HG03571 (cell line): ENCODE measurements around the gene HCN1.
"Not testable (repeated sequence)": the region's sequence is repeated elsewhere in the genome, so short reads cannot be mapped to it uniquely, and the experiment has no call there.

Experiments used
- ATAC-seq: cut with Tn5 transposase; IDR thresholded peaks from one replicate; pipeline ENCODE4 v1.9.1; 2021; ENCODE audit not compliant: unreplicated experiment

Gene HCN1

DNA sequence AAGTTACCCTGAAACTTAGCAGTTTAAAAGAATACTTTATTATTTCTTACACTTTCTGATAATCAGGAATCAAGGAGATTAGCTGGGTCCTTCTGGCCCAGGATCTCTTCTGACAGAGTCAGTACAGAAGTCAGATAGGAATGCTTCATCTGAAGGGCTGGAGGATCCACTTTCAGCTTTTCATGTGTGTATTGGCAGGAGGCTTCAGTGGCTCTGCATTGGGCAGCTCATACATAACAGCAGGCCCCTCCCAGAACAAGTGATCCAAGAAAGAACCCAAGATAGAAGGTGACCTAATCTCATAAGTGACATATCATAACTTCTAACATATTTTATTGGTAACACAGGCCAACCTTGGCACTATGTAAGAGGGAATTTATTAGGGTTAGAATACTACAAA lies 258.4 kb downstream of the HCN1 start:
- ATAC-seq = no peak

DNA sequence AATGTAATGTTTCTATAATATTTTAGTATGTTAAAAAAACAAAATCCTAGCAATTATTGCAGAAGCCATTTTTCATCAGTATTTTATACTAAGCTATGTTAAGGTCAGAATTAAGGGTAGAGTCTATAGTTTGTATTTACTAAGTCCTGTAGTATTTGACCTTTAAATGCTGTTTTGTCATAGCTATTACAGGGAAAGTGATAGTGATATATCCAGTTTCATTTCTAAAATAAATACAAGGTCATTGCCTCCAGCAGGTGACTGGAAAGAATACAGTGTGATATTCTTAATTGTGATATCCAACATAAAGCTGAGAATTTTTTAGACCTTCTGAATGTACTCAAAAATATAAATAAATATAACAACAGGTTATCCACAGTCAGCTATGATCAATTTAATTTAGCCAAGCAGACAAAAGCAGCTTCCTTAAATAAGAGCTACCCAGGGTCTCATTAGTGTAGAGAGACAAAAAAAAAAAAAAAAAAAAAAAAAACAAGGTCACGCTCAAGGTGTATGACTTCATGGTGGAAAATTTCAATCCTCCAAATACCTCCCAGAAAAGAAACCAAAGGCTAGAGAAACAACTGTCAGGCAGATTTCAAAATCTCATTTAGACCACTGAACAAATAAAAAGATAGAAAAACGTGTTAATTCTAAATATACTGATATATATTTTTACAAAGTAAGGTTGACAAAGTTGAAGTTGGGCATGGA lies 278.7 kb downstream of the HCN1 start:
- no peak for ATAC-seq

DNA sequence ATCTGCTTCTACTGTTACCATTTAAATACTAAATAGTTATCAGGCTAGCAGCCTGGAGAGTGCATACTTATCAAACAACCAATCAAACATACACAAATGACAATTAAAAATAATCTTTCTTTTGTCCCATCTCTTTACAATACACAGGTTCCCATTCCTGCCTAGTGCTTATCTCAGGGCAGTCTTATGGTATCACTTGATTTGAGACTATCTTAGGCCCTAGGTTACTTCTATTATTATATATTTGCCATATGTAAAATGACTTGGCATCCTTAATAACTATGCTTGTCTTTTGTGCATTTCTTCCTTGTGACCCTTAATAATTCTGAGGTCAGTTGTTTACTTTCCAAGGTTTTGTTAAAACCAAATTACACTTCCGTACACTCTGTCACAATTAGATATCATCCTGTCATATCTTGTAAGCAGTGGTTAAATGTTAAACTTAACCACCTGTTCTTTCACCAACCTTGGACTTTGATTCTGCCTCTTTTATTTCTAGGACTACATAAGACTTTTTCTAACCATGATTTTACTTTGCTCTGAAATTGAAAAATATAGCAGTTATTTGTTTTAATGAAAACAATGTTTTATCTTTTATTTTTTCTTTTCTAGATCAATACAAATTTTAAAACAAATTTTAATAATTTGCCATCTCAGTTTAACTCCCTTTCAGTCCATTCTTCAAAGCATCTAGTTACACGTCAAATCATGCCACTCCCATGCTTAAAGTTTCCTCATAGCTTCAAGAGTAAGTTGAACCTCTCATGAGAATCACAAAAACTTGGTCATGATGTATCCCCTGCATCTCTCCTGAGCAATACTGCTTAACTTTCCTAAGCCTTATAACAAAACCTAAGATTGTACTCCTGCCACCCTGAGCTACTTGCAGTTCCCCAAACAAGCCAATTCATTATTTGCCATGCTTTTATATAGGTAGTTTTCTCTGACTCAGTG lies 281.3 kb downstream of the HCN1 start:
- no peak for ATAC-seq

DNA sequence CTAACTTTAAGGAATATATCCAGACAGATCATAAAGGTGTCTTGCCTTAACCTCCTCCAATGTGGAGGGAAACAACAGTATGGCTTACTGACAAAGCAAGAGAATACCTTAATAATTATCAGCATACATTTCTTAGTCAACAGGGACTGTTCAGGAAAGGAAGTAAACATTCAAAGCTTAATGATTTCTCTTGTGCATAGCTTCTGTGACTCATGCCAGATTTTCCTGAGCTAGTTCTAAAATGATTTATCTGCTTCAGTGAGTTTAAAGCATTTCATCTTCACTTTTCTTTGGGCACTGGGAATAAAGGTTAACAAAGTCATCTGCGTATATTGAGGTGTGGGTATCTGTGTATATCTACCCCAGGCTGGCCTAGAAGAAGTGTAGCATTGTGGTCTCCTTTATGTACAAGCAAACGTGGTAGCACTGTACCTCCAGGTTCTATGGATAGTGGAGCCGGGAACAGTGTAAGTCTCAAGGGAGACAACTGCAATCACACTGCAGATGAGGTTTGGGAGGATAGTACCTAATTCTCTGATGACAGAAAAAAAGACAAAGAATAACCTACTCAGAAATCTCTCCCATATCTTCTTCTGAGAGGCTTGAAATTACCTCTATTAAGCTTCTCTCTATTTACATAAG lies 284.1 kb downstream of the HCN1 start:
- ATAC-seq = no peak

DNA sequence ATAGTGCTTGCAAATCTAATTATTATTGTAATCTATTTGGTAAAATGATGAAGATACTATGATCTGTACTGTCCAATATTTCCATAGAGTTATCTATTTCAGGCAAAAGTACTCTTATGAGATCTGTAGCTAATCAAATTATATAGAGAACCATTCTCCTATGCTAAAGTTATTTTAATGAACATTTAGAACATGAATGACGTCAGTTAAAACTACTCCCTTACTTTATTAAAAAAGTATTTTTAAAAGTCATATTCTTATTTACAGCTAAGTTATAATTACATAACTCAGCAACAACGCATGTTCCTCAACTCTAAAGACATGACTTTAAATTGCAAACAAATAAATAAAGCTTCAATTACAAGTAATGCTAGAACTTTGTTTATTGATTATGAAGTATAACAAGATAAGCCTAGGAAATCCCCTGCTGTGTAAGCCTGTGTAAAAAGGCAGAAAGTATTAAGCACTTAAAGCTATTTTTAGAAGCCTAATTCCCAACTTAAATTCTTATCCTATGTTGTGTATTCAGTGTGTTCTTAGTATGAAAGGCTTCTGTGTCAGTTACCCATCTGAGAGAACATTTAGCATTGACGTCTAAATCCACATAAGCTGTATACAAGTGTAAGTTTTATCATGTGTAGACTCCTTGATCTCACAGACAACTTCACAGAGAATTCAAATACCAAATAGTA lies 285.7 kb downstream of the HCN1 start:
- ATAC-seq = no peak

DNA sequence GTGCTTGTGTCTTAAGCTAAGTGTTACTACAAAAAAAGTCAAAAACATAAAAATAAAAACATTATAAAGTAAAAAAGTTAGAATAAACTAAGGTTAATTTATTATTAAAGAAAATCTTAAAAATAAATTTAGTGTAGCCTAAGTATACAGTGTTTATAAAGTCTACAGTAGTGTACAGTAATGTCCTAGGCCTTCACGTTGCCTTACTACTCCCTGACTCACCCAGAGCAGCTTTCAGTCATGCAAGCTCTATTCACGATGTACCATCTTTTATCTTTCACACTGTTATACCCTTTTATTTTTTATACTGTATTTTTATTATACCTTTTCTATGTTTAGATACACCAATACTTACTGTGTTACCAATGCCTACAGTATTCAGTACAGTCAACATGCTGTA lies 288.1 kb downstream of the HCN1 start:
- no peak for ATAC-seq

DNA sequence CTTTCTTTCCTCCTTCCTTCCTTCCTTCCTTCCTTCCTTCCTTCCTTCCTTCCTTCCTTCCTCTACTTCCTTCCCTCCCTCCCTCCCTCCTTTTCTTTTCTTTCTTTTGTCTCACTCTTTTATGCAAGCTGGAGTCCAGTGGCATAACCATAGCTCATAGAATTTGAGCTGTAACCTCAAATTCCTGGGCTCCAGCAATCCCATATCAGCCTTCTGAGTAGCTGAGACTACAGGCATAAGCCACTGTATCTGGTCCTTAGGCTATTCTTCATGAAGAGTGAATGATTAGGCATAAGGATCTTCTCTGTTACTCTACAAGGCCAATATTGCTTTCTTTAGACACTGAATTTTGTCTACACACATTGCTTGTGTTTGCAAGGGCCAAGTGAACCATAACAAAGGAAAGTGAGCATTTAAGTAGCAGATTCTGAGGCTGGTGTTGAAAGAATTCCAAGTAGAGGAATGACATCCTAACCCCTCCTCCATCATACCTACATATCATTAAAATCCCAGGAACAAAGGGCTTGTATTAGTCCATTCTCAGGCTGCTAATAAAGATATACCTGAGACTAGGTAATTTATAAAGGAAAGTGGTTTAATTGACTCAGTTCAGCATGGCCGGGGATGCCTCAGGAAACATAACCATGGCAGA lies 293.2 kb downstream of the HCN1 start:
- ATAC-seq = no peak

DNA sequence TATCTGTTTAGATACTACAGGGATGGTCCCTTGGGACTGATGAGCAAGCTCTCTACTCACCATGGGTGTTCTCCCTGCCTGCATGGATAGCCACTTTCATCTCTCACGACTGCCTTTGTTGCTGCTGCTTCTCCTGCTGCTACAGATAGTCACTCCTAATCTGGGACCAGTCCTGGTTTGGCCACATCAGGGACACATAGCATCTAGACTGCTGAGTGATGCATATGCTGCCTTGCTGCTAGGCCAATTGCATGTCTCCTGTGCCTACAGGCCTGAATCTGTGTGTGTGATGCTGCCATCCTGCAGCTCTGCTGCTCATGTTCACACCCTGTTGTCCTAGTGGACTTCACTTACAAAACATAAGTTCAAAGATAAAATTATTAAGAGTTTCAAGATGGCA lies 297.1 kb downstream of the HCN1 start:
- ATAC-seq = no peak

DNA sequence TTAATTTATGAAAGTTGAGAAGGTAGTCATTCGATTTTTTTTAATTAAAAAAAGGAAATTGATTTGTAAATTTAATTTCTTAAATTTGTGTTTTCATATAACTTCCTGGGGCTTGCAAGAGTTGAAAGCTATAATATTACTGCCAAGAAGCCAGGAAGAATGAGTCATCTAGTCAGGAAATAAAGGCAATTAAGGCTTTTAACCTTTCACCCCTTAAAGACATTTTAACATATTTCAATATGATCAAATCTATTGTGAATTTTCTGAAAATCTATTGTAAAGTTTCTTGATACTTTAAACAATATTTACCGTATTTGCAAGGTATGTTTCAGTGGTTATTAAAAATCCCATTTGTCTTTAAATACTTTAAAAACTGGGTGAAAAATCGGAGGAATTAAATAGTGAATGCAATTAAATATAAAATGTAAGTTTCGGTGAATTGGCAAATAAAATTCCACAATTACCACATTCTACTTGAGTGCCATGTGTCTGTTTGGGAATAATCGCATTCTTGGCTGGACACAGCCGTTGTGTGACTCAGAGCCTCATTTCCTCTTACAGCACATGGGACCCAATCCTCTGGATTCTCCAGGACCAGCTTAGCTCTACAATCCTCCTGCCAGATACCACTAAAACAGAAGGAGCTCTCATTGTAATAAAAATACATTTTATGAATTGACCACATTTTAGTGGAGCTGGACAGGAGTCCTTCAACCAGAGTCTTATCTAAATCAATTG lies 310.7 kb downstream of the HCN1 start:
- ATAC-seq = no peak

DNA sequence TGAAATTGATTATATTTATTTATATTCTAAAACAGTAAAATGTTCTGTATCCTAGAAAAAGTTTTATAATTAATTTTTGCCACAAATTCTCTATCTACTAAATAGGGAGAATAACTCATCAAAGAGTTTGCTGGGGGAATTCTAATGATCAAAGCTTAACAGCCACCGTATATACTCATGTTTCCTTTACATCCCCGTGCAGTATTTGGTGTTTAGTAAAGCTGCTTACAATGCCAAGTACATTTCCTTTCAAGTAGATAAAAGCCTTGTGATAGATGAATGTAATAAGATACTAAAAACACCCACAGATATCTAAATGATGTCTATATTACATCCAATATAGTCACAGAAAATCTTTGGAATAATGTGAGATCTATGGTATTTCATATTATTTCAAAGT lies 312.2 kb downstream of the HCN1 start:
- ATAC-seq = no peak

DNA sequence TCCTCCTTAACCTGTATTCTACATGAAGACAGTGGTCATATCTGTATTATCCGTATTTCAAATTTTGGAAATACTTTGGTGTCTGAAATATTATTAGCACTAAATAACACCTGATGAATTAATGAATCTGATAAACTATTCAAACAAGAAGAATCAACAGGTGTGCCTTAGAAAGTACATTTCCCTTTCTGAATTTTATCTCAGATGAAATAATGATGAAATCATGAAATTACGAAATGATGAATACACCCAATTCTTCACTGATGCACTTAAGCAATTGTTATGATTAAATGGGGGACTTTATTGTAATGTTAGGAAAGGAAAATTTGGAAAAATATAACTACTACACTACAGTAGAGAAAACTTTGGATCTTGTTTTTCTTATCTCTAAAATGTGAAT lies 313.6 kb downstream of the HCN1 start:
- ATAC-seq = no peak

DNA sequence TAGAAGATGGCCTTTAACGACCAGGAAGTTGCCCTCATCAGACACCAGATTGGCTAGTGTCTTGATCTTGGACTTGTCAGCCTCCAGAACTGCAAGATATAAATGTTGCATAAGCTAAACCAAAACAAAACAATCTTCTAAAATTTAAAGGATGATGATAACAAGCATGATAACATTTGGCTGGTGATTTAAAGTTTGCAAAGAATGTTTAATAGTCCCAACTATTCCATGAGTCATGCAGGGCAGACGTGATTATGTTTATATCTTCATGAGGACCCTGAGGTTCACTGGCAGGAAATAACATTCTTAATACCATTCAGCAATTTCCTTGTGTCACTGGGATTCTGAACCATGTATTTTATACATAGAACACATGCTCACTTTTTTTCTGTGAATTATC lies 319.8 kb downstream of the HCN1 start:
- ATAC-seq = no peak

DNA sequence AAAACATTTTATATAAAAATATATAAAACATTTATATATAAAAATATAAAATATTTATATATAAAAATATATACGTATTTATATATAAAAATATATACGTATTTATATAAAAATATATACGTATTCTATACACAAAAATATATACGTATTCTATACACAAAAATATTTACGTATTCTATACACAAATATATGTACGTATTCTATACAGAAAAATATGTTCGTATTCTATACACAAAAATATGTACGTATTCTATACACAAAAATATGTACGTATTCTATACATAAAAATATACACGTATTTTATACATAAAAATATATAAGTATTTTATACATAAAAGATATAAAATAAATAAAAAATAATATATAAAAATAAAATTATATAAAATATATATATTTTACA lies 323.6 kb downstream of the HCN1 start:
- ATAC-seq = no peak

DNA sequence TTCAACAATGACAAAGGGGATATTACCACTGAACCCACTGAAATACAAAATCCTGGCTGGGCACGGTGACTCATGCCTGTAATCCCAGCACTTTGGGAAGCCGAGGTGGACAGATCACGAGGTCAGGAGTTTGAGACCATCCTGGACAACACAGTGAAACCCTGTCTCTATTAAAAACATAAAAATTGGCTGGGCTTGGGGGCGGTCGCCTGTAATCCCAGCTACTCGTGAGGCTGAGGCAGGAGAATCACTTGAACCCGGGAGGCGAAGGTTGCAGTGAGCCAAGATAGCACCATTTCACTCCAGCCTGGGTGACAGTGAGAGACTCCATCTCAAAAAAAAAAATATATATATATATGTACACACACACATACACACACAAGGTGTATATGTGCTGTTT lies 324.8 kb downstream of the HCN1 start:
- not testable (repeated sequence) for ATAC-seq

DNA sequence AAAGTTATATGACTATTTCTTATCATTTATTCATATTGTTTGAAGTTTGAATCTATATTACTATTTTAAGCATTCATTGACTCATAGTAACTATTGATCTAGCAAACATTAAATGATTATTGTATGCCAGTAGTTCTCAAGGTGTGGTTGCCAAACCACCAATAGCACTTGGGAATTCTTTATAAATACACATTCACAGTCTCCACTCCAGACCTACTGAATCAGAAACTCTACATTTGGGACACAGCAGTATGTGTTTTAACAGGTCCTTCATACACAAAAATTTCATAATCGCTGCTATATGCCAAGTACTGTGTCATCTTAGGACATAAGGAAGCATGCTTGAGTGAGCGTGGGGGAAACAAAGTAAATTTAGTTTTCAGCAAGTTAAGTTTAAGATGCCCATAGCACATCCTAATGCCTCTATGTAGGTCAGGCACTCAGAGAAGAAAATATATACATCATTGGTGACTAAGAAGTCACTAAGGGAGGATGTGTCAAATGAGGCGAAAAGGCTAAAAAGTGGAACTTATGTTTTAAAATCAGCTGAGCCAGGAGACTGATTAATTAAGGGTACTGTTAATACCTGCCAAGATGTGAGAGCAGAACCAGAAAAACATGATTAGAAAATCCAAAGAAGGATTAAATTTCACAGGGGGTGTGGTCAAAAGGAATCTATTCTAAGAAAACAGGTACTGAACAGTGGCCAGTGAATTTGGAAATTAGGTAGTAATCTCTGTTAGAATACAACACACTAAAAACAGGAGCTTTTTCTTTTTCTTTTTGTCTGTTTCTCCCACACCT lies 340.8 kb downstream of the HCN1 start:
- ATAC-seq = no peak

DNA sequence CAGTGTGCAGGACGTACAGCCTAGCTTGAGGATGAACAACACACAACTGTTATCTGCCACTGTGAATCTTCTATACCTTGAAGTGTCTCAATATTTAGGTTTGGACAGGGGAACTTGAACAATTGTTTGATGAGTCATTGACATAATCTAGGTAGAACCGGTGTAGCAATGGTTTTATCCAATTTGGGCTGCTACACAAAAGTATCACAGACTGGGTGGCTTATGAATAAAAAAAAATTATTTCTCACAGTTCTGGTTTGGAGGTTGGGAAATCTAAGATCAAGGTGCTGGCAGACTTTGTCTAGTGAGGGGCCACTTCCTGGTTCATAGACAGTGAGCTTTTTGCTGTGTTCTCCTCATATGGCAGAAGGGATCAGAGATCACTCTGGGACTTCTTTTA lies 359.7 kb downstream of the HCN1 start:
- ATAC-seq = no peak

DNA sequence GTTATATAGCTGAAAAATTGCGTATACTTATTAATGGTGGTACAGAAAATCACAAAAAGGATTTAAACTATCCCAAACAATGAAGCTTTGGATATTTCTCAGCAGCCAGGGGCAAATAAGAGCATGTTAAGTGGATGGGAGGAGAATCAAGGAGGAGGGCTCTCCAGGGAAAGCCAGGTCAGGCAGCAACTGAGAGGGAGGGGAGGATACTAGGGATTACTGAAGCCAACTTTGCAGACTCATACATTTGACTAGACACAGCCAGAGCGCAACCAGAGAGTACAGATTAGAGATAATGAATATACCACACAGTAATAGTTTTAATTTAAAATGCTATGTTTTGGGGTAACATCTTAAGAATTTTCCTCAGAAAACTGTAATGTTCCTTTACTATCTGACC lies 360.2 kb downstream of the HCN1 start:
- no peak for ATAC-seq

DNA sequence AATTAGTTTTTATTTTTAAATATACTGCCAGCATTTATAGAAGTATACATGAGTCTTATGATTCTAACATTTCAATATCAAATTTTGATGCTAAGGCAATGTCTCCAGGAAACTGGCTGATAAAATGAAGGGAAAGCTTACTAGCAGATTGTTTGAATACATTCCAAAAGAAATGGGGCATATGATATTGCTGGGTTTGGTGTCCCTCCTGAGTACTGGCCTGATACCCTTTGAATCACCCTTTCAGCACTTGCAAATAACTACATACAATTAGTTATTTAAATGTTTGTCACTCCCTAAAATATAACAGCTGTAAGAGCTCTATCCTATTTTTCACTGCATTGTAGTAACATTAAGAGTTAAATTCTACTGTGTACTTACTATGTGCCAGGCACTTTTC lies 360.8 kb downstream of the HCN1 start:
- ATAC-seq = no peak

DNA sequence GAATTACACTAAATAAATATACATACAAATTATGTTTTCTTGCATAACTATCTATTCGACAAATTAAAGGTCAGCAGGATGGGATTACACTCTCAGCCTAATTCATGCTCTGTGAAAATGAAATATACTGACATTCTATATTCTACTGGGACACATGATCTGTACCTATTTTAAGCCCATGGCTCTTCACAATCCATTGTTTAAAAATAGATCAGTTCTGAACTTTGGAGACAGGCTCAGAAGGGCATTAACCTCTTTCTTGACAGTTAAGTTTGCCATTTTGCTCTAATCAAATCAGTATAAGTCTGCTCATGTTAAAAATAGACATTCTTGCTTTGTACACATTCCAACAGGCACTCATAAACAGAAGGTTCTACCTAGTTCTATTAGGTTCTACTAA lies 361.2 kb downstream of the HCN1 start:
- ATAC-seq = no peak
